Kasumi-1 (cell line): ENCODE data around the gene IGF2BP3.
"Not testable (repeated sequence)": the region's sequence is repeated elsewhere in the genome, so short reads cannot be mapped to it uniquely, and the experiment has no call there.

Source experiments
- DNase-seq, 2 experiments: peaks; one replicate each; lab custom pipeline; 2025; lab: John Stamatoyannopoulos, UW

Gene IGF2BP3

DNA sequence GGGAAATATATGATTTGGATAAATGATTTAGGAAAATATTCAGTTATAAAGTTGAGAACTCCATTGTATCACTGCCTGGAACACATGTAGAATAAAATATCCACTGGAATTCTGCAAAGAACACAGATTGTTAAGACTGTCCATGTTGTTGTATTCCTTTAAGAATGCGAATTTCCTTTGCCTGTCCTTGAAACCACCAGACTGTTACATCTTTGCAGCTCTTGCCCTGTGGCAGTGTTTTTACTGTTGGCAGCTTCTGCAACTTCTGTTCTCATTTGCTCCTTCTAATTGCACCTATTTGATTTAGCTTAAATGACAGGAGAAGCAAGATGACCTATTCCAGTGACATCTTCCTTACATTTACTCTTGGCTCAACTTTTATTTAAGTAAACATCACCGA is 131.4 kb downstream of the IGF2BP3 start:
- DNase-seq, result no peak

DNA sequence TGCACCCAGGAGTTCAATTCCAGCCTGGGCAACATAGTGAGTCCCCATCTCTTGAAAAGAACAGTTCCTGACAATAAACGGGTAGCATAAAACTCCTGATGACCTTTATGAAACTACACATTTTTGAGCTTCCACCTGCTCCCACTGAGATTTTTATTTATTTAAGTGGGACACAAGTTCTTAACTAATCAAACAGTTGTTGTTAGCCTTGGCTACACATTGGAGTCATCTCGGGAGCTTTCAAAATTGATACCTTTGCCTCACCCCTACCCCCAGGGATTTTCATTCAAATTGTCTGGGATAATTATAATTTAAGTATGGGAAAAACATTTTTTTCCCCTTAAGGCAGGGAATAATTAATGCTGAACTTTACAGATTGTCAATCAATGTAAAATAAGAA is 131.9 kb downstream of the IGF2BP3 start:
- no peak for DNase-seq

DNA sequence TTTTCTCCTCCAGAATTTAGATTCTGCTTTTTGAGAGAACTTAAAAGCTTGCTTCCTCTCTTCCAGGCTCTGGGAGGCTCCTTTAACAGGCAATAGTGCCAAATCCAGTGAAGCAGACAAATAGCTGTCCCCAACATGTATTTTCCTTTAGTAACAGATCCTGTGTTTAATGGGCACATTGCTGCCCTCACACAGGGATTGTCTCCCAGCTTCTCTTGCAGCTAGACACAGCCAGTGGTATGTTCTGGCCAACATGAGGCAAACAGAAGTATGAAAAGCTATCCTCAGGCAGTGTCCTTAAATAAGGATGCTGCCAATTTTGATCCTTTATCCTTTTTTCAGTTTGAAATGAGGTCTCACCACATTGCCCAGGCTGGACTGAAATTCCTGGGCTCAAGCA is 132.9 kb downstream of the IGF2BP3 start:
- DNase-seq, result no peak

DNA sequence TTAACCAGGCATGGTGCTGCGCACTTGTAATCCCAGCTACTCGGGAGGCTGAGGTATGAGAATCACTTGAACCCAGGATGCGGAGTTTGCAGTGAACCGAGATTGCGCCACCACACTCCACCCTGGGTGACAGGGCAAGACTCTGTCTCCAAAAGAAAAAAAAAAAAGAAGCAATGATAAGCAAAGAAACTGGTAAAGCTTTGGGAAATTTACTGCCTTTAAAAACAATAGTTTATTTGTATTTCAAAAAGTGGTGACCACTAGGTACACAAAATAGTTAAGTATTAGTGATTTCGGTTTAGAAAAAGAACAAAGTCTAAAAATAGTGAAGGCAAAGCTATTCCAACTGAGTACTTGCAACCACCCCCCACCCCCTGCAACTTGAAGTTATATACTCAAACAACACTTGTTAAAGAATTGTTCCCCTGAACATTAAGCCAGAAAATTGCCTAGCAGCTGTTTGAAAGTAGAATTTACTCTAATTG is 133.4 kb downstream of the IGF2BP3 start:
- no peak for DNase-seq

DNA sequence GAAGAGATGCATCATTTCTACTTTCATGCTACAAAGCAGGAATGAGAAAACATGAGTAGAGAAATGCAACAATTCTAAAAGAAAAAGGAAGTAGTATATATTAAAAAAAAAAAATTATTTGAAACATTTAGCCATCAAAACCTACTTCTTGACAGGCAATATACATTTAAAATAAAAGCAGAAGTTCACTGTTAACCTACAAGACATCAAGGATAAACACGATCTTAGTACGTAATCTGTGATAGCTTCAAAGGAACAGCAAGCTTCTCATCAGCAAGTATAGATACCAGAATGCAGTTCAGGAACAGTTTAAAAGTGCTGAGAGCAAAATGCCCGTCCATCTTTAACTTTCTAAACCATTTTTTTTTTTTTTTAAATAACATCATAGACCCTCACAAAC is 134.2 kb downstream of the IGF2BP3 start:
- DNase-seq, result no peak

DNA sequence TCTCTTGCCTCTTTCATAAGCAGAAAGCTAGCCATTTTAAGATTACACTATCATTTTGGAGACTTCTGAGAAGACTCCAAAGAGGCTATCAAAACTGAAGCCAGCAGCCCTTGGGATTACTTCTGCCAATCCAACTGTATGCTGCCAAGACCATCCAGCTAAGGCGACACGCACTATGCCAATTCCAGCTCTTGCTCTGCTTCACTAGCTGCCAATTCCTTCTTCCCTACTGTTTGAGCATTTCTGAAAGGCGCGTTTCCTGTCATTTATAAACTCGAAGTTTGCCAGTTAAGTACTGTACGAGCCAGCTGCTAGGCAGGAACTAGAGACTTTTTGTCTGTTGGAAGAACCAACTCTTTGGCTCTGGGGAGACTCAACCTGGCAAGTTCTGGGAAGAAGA is 134.7 kb downstream of the IGF2BP3 start:
- DNase-seq, result no peak

- no peak for DNase-seq
These were observed 135.2 kb downstream of the IGF2BP3 start for GRCh38 chr7:23335136-23335535.

GRCh38 chr7:23334482-23335056 is 135.7 kb downstream of the IGF2BP3 start:
- no peak for DNase-seq

- DNase-seq, result no peak
These were observed 136.5 kb downstream of the IGF2BP3 start for GRCh38 chr7:23333671-23334246.

GRCh38 chr7:23332910-23333612 is 137.2 kb downstream of the IGF2BP3 start:
- no peak for DNase-seq

GRCh38 chr7:23332193-23332592 is 138.1 kb downstream of the IGF2BP3 start:
- no peak for DNase-seq

GRCh38 chr7:23331132-23331531 is 139.2 kb downstream of the IGF2BP3 start:
- DNase-seq, result no peak

DNA sequence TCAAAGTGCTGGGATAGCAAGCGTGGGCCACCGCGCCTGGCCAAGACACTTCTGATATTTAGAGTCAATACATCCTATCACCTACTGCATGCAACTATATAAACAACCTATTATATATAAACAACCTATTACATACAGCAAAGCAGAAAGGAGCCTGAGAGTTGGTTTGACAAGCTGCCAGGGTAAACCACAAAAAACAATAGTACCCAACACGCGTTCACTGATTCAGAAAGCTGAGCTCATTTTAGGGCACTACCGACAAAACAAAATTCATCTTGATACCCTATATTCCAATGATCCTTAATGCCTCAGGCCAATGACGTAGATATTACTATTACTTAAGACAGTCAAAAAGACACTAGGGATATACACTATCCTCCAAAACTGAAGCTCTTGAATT is 154.9 kb downstream of the IGF2BP3 start:
- DNase-seq, result no peak

DNA sequence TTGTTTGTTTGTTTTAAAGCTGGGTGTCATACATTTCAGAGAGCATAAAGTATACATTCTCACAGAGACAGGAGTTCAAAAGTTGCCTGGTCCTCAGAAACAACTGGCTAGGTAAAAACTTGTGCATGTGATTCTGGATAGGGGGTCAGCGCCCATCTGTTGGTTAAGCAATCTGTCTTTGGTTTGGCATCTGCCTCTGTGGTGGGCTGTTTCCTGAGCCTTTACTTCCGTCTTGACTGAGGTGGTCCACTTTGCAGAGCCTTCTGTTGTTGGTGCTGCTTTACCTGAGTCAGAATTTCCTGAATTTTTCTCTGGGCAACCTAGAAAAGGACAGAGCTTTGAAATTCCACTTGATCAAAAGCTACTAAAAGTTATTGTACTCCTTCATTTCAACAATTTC is 158.2 kb downstream of the IGF2BP3 start:
- not testable (repeated sequence) for DNase-seq

DNA sequence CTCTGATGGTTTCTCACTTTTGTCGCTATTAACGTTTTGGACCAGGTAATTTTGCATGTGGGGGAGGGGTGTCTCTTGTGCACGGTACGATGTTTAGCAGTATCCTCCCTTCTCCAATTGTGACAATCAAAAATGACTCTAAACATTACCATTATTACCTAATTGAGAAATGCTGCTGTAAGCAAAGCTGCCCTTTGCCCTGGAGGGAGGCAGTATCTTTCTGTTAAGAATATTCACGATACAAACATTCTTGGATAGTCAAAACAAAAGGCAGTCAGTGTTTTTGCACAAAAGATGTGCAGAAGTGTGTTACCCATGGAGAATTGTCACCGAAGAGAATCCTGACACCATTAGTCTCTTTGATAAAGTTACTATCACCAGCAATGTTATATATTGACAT is 161.5 kb downstream of the IGF2BP3 start:
- no peak for DNase-seq

DNA sequence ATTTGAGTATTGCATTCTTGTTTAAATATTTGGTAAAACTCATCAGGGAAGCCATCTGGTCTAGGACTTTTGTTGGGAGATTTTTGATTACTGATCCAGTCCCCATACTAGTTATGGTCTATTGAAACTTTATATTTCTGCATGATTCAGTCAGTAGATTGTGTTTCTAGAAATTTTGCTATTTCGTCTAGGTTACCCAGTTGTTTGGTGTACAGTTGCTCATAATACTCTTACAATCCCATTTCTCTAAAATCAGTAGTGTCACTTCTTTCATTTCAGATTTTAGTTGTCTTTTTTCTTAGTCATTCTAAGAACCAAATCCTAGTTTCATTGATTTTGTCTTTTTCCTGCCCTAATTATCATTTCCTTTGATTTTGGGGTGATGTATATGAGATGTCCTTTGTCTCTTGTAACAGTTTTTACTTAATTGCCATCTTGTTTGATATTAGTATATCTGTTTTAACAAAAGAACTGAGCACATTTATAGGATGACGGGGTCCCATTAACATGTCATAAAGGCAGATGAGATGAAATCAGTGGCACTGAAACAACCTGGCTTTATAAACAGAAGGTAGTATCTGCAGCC is 163.3 kb downstream of the IGF2BP3 start:
- DNase-seq, result no peak

DNA sequence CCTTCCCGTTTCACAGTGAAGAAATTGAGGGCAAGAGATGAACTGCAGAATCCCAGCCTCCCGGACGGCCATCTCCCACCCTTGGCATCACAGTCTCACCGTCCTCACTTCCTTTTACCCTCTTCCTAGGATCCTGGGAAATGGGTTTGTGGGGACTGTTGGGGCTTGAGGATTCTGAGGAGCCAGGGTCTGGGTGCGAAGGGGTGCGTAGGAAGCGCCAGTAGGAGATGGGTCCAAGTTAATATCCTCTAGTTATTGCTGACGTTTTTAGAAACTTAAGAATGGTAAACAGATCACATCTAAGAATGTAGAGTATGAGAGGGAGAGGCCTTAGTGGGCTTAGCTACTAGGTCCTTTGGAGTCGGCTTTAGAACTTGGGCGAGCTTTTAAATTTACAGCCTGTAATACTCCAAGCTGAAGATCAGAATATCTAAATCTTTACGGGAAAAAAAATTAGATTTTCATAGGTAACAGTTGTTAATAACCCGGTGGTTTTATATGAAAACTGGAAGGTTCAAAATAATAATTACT is 170.5 kb downstream of the IGF2BP3 start:
- peak; percentile 40 to 48 for DNase-seq

DNA sequence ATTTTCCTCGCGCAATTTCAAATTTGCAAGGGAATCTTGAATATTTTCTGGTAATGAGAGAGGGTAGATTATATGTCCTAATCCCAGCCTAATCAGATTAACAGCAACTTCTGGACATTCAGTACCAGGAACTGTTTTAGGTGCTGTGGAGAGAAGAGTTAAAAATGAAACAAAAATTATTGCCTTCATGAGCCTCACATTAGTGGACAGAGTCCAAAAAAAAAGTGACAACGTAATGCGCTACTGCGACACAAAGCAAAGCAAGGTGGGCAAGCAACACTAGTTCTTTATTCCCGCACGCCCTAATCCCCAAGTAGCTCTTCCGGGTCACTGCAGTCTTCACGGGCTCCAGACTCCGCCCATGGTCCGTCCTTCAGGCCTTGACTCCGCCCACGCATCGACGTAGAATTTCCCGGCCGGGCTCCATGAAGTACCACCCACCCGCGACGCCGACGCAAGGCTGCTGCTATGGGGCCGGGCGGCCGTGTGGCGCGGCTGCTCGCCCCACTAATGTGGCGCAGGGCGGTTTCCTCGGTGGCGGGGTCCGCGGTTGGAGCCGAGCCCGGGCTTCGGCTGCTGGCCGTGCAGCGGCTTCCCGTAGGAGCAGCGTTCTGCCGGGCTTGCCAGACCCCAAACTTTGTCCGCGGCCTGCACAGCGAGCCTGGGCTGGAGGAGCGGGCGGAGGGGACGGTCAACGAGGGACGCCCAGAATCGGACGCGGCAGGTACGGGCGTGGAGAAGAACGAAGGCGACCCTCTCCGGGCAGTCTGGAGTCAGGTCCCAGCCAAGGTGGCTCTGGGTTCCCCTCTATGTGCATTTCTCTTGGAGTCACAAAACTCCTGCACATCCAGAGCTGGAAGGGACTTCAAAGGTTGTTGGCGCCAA is 171.2 kb downstream of the IGF2BP3 start, which contains the start of gene MALSU1:
TSS of gene MALSU1 (plus strand) at position 455 of the 885 bp plus-strand sequence. CDS start at position 469, 14 bp downstream.
- DNase-seq, result peak; percentile 100

DNA sequence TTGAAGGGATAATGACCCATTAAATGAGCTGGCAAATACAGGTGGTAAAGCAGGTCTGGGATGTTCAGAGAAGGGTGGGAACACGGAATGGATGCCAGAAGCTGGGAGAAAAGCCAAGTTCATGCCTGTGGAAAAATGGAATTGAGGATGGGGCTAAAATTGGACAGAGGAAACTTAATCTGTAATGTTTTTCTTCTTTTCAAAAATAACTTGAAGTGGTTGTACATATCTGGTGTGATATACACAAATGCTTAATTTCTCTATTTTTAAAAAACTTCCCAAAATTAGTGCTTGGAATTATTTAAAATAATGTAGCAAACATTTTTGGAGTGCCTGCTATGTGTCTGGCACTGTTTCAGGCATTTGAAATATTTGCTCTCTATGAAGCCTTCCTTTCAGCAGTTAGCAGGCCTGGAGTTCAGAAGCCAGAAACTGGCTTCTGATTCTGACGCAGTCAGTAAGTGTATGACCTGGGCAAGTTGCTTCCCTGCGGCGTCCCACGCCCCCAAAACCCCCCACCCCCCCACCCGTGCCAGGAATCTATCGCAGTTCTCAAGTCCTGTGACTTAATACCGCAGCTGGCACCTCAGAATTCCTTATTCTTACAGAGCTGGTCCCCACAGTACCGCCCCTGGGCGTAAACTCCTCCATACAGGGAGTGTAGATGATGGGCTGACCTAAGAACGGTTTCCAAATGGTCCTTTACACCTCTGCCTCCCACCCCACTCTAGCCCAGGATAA is 172.0 kb downstream of the IGF2BP3 start:
- no peak for DNase-seq

DNA sequence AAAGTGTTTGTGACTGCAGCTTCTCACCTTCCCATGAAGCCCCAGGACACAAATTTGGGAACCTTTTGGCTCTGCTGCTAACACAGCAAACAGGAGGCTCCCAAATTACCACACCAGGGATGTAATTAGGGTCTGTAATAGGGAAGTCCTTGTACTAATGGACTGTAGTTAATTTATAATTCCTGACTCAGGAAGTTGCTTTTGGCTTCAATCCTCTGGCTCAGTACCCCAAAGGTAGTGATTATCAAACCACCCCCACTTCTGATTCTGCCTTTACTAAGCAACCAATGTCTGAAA is 174.9 kb downstream of the IGF2BP3 start:
- no peak for DNase-seq
